Stimulated activated CD8-positive, alpha-beta memory T cell treated with anti-CD3 and anti-CD28 coated beads, Interleukin-4, amount 100 ng/mL, for 48 hours (primary cell): ENCODE measurements around the gene TNNI2.
A peak's percentile ranks its signal among the peaks of the same experiment; 100 is the strongest.
"Not testable (repeated sequence)": the region's sequence is repeated elsewhere in the genome, so short reads cannot be mapped to it uniquely, and the experiment has no call there.

Experiments
- DNase-seq: peaks from one replicate; pipeline ENCODE4 v3.0.0-alpha.2; 2020

TNNI2 gene

GRCh38 chr11:1862588-1863351 is 24.0 kb downstream of the TNNI2 start:
- DNase-seq, result no peak

GRCh38 chr11:1863352-1864216 is 24.8 kb downstream of the TNNI2 start:
- no peak for DNase-seq

GRCh38 chr11:1864231-1864630 is 25.4 kb downstream of the TNNI2 start:
- DNase-seq, result no peak

DNA sequence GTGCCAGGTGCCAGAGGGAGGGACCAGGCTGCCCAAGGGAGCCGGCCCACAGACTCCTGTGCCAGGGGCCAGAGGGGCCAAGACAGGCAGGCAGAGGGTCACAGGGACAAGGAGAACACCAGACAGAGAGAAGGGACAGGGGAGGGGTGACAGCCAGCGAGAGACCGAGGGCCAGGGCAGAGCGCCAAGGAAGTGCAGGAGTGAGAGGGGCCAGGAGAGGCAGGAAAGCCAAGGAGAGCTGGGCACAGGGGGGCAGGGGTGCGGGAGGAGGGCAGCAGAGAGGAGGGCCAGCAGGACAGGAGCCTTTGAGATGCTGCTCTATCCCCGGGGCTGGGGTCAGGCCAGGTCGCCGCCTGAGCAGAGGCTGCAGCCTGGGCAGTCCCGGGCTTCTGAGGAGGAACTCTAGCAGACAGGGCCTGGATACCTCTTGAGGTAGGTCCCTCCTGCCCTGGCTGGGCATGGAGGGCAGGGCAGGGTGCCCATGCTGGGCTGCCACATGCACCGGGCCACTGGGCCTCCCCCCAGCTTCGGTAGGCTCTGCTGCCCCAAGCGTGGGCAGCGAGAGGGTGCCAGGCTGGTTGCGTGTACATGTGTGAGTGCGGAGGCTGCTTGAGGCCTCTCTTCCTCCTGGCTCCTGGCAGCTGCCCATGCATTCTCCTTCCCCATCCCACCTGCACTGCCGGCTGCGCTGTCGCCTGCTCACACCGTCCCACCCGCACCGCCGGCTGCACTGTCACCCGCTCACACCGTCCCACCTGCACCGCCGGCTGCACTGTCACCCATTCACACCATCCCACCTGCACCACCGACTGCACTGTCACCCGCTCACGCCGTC is 26.3 kb downstream of the TNNI2 start:
- DNase-seq, result no peak

DNA sequence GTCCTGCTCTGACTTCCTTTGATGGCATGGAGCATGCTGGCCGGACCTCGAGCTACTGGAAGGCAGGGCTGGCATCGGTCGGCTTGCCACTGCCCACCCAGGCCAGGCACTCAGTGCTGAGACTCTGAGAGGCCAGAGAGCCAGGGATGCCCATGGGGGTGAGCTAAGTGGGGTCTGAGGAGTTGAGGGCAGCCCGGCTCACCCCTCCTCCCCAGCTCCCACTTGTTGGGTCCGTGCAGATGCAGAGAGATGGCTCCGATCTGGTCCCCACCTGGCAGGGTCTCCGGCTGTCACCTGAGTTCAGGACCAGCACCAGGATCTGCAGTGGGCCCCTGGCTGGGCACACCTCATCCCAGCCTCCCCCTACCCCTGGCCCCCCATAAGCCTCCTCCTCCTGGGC is 27.4 kb downstream of the TNNI2 start:
- DNase-seq, result no peak

DNA sequence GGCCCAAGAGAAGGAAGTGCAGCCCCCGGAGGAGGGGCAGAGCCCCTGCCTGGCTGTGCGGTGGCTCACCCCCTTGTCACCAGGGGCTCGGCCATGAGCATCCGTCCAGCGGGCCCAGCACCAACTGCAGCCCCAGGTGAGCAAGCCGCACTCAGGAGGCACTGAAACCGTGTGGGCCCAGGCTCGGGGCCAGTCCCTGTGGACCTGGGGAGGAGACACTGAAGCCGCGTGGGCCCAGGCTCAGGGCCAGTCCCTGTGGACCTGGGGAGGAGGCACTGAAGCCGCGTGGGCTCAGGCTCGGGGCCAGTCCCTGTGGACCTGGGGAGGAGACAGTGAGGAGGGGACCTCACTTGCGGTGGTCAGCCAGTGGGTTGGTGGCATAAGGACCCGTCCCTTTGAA is 28.0 kb downstream of the TNNI2 start:
- DNase-seq, result no peak

DNA sequence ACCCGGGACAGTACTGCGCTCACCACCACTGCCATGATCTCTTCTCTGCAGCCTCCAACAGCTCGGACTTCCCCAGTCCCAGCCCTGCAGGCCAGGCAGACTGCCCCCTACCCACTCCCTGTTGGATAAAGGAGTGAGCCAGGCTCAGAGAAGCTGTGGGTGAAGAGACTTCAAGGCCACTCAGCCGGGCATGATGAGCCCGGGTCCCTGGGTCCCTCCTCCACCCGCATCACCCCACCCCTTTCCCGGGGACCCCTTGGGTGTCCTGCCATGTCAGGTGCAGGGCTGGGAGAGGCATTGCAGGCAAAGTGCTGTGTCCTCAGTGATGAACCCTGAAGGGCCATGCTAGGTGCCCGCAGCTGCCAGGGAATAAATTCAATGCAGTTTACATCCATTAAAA is 28.6 kb downstream of the TNNI2 start:
- DNase-seq, result no peak

DNA sequence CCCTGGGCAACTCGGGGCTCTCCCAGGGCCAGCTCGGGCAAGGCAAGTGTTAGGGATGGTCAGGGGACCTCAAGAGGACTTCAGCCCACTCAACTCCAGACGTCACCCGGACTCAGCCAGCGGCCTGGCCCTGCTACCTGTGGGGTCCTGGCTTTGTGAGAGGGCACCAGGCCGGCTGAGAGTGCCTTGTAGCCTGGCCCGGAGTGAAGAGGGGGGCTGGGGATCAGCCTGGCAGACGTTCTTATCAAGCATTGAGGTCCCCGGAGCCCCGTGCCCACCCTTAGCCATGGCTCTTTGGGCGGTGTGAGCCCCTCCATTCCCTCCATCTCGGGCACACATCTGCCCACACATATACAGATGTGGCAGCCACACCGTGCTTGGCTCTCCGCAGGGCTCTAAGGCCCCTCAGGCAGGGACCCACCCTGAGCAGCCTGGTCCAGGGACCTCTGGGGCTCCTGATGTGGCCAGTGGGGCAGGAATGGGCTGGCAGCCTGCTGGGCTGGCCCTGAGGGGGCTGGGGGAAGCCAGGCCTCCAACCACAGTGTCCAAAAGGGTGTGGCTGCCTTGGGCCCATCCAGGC is 29.4 kb downstream of the TNNI2 start:
- no peak for DNase-seq

GRCh38 chr11:1868636-1869291 is 30.0 kb downstream of the TNNI2 start:
- no peak for DNase-seq

- no peak for DNase-seq
These were observed 30.9 kb downstream of the TNNI2 start for GRCh38 chr11:1869427-1870325.

DNA sequence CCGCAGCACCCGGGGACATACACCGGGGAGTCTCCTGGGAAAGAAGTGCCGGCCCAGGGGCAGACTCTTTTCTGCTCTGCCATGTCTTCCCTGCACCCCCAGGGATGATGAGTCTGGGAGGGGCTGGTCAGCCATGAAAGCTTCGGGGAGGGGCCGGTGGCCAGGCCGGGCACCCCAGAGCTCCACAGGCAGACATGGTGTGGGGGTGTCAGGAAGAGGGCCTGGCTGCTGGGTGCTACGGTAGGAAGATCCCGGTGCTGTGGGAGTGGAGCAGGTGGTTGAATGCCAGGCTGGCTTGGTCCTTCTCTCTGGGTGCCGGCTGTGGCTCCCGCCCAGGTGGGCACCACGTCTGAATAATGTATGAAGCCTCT is 31.5 kb downstream of the TNNI2 start:
- no peak for DNase-seq

DNA sequence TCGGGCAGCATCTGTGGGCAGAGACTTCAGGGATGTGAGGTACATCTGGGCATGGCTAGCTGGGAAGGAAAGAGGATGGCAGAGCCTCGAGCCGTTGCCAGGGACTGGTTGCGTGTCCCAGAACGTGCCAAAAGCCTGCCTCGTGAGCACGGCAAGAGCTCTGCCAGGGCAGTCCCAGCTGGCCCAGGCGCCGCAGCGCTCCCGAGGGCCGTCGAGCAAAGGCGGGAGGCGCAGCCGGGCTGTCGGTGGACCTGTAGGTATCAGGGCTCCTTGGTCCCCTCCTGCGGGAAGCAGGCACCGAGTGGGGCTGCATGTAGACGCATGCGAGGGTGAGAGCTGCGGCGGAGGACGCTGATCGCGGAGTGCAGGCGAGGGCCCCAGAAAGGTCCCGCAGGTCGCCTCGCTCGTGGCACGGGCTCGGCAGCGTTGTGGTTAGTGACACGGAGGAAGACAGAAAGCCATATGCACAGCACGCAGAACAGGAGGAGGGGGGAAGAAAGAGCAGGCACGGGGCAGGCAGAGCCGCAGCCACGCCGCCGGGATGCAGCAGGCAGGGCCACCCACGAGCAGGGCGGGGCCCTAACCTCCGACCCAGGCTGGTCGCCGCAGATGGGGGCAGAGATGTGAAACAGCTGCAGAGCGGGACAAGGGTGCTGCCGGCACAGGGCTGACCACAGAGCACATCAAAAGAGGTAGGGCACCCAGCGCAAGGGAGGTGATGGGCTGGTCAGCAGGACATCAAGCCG is 32.1 kb downstream of the TNNI2 start:
- DNase-seq, result peak; percentile 52

DNA sequence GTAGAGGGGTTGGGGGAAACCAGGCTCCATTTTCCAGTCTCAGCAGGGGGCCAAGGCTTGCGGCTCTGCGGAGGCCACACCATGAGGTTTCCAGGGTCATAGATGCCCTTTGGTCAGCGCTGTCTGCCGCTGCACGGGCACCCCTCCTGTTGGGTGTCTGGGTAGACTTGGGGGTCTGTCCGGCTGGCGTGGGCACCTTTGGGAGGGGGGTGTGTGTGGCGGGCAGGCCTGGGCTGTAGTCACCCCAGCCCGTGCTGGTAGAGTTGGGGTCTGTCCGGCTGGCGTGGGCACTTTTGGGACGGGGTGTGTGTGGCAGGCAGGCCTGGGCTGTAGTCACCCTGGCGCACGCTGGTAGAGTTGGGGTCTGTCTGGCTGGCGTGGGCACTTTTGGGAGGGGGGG is 32.8 kb downstream of the TNNI2 start:
- DNase-seq, result no peak

GRCh38 chr11:1872267-1872985 is 33.6 kb downstream of the TNNI2 start:
- no peak for DNase-seq

DNA sequence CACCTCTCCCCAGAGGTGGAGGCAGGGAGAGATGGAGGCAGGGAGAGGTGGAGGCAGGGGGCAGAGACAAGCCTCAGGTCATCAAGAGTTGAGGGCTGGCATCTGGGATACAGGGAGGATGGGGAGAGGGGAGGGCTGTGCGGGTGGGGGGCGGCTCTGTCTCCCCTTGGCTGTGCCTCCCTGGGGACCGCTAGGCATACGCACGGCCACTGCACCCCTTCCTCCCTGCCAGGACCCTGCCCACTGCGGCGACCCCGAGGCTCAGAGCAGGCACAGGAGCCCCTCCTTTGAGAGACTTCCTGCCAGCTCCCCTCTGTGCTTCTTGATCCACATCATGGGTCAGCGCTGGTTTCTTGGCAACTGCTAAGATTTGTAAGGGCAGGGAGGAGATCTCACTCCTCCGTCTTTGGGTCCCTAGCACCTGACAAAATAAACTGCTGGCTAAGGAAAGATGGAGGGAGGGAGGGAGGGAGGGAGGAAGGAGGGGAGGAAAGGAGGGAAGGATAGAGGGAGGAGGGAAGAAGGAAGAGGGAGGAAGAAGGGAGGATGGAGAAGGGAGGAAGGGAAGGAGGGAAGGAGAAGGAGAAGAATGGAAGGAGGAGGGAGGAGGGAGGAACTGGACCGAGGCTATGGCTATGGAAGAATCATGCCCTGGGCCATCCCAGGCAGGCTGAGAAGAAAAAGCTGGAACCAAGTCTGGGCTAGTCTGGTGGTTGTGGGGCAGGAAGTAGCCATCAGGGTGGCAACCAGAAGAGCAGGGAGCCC is 34.4 kb downstream of the TNNI2 start:
- no peak for DNase-seq

- not testable (repeated sequence) for DNase-seq
These were observed 35.0 kb downstream of the TNNI2 start for GRCh38 chr11:1873813-1874150.

GRCh38 chr11:1874441-1875092 is 35.8 kb downstream of the TNNI2 start:
- not testable (repeated sequence) for DNase-seq

GRCh38 chr11:1875093-1875850 is 36.5 kb downstream of the TNNI2 start:
- no peak for DNase-seq
